ENCODE data around the gene GNG4.
"Not testable (repeated sequence)": the region's sequence is repeated elsewhere in the genome, so short reads cannot be mapped to it uniquely, and the experiment has no call there.

The GNG4 gene

DNA sequence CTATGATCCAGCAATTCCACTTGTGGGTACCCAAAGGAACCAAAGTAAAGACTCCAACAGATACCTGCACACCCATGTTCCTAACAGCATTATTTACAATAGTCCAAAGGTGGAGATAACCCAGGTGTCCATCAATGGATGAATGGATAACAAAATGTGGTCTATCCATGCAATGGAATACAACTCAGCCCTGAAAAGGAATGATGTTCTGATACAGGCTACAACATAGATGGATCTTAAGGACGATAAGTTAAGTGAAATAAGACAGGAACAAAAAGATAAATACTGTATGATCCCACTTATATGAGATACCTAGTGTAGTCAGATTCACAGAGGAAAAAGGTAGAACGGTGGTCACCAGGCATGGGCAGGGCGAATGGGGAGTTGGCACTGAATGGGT lies 69.7 kb downstream of the GNG4 start:
- DNase-seq, result no peak

DNA sequence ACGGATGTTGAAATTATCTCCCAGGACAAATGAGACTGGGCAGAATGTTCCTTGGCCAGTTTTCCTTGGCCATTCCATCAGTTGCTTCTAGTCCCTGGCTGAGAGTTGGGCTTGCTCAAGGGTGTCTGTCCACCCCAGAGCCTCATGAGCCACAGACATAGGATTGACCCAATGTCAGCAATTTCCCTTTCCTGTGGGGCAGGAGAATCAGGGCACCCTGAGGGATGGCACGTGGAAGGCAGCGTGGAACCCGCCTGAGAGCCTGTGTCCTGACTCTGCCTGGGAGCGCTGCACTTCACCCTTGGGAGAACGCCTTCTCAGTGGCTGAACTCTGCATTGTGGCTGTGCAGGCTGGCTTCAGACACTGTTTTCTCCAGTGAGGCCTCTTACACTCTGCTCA lies 74.0 kb downstream of the GNG4 start:
- DNase-seq, result no peak

DNA sequence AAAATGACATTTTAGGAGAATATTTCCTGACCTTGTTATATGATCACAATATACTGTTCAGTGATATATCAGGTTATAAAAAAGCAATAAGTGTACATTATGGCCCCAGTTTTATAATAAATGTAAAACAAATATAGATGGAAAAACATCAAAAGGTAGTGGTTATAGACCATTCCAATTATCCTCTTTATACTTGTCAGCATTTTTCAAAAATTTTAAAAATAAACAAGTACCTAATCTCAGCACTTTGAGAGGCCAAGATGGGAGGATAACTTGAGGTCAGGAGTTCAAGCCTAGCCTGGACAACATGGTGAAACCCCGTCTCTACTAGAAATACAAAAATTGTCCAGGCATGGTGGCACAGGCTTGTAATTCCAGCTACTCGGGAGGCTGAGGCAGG lies 75.7 kb downstream of the GNG4 start:
- no peak for DNase-seq

DNA sequence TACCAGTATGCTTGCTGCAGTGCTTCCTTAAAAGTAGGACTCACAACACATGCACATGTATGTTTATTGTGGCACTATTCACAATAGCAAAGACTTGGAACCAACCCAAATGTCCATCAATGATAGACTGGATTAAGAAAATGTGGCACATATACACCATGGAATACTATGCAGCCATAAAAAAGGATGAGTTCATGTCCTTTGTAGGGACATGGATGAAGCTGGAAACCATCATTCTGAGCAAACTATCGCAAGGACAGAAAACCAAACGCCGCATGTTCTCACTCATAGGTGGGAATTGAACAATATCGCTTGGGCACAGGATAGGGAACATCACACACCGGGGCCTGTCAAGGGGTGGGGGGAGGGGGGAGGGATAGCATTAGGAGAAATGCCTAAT lies 76.6 kb downstream of the GNG4 start:
- DNase-seq, result not testable (repeated sequence)

DNA sequence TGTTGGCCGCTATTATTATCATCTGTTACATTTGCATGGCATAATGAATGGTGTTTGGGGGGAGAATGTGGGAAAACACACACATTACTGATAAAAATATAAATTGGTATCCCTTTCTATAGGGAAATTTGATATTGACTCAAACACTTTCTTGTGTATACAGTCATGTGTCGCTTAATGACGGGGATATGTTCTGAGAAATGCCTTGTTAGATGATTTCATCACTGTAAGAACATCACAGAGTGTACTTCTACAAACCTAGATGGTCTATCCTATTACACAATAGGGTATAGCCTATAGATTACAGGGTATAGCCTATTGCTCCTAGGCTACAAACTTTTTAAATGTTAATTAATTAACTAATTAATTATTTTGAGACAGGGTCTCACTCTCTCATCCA lies 78.1 kb downstream of the GNG4 start:
- DNase-seq, result no peak

DNA sequence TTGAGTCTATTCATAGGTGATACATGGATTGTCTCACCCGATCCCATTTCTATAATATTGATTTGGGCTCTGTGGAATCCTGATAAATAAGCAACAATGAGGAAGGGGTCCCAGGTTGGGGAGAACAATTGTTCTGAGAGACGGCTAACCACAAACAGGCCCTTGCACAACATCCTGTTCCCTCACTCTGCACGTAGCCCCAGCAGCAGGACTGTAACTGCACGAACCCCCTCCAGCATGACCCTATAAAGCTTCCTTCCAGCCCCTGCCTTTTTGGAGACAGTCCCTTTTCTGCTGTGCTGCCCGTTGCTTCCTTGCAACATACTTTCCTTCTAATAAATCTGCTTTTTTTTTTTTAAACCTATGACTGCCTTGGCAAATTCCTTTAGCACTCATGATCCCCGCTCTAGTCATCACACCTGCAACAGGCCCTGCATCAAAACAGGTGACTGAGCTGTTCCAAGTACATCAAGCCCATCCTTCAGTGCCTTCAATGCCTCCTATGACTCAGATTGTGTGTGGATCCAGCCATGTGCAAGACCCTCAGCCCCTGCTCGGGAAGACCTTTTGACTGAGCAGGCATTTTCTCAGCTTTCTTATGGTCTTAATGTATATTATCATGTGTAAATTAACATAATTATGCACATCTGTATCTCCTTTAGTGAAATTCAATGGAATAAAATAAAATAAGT lies 81.6 kb downstream of the GNG4 start:
- DNase-seq, result no peak

DNA sequence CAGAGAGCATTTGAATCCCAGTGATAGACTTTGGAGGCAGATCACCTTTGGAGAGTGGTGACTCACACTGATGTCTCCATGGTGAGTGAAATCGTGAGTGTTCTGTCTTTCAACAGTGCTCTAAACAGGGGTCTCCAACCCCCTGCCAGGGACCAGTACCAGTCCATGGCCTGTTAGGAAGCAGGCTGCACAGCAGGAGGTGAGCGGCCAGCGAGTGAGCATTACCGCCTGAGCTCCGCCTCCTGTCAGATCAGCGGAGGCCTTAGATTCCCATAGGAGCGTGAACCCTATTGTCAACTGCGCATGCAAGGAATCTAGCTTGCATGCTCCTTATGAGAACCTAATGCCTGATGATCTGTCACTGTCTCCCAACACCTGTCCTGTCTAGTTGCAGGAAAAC lies 83.5 kb downstream of the GNG4 start:
- no peak for DNase-seq

DNA sequence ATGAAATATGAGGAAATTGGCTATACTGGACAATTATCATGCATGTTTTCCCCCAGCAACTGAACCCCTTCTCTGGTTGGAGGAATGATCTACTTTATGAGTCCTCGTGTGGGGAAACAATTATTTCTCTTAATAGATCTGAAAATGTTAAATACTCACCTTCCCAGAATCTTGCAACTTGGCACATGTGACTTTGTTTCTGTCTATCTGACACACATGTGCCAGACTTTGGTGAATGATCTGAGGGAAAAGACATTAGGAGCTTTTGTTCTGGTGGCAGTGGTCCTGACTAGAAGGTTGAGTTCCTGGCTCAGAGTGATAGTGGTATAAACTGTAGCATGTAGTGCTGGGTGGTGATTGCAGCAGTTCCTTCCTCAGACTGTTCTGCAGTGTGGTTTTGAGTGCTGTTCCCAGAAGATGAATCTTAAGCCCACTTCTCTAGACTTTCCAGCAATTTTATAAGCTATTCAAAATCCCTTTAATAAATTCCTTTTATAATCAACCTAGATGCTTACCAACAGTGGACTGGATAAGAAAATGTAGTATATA lies 86.0 kb downstream of the GNG4 start:
- DNase-seq, result no peak

DNA sequence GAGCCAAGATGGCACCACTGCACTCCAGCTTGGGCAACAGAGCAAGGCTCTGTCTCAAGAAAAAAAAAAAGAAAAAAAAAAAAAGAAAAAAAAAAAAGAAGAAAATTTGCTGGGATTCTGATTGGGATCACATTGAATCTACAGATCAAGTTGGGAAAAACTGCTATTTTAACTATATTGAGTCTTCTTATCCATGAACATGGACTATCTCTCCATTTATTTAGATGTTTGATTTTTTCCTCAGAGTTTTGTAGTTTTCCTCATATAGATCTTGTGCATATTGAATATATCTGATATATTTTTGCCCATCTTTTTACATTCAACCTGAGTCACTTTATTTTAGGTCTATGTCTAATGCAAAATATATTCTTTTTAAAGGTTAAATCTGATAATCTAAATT lies 87.0 kb downstream of the GNG4 start:
- no peak for DNase-seq

DNA sequence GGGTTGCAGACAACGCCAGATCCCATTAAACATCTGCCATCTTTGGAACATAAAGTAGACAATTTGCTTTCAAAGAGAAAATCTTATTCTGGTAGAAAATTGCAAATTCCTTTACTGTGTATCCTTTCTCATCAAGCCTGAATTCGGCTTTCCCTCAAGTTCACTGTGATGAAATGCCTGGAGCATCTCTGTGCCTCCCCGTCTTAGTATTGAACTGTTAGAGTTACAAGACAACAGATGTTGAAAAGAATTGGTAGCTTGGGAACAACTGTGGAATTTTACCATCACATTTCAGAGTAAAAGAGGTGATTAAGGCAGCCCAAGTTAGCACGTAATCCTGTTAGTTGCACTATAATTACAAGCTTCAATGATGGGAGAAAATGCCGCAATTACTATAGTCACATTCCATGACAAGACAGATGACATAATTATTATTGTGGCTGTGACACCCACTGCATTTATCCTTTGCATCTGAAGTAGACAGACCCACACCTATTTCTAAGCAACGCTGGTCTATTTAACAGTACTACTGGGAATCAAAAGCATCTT lies 90.9 kb downstream of the GNG4 start:
- no peak for DNase-seq

DNA sequence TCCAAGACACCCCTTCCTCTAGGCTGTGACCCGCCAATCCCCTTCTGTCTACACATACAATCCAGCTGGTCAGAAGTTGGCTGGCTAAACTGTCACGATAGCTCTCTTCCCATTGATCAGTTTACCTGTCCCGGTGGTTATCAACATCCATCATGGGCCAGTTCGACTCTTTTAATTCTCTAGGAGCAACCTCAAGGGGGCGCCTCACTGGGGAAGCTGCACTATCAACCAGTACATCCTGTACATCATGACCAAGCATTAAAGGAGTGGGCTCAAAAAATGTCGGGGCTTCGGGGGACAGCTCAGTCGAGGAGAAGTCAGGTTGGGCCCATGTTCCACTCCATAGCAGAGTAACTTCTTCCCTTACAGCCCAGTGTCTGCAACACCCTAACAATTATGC lies 92.1 kb downstream of the GNG4 start:
- peak in 1 of 2 donors; percentile 5 for DNase-seq

DNA sequence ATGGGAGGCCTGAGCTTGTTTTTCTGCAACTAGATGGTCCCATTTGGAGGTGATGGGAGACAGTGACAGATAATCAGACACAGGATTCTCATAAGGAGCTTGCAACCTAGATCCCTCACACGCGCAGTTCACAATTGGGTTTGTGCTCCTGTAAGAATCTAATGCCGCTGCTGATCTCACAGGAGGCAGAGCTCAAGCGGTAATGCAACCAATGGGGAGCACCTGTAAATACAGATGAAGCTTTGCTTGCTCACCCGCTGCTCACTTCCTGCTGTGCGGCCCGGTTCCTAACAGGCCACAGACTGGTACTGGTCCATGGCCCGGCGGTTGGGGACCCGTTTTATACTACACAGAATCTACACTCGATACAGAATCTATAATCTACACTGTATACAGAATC lies 92.8 kb downstream of the GNG4 start:
- no peak for DNase-seq

DNA sequence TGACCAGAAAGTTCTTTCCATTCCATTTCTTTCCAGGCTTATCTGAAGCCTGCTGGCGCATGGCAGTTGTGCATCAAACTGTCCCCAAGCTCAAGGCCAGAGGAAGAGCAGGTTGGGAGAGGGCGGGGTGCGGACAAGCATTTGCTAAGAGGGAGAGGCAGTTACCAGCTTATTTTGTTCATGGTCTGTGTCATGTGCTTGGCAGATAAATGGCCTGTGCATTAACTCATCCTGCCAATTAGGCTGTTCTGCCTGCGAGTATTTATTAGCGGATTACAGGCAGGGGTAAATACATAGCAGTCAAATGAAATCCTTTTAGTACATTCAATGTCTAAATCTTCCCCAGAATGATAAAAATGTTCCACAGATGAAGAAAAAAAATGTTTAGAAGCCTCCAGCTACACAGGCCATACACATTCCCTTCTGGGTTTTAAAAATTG lies 96.5 kb downstream of the GNG4 start:
- DNase-seq, result no peak

DNA sequence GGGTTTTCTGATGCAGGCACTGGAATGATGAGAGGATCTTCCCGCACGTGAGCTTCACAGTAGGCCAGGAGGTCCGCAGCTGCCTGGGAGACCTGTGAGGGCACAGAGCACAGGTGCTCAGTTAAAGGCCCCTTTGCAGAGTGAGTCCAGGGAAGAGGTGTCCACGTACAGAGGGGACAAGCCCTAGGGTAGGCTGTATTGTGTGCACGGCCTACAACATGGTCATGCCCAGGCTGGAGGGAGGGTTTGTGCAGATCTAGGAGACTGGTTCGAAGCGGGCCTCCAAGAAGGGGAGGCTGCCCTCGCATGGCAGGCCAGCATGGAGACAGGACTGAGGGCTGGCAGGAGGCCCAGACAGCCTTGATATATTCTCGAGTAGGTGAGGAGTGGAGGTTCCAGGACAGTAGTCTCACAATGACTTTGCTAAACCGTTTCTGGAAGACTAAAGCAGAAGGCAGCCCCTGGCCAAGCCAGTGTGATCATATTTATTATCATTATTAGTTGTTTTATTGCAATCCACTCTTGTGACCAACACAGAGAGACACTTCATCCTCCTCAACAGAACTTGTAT lies 97.4 kb downstream of the GNG4 start:
- no peak for DNase-seq

DNA sequence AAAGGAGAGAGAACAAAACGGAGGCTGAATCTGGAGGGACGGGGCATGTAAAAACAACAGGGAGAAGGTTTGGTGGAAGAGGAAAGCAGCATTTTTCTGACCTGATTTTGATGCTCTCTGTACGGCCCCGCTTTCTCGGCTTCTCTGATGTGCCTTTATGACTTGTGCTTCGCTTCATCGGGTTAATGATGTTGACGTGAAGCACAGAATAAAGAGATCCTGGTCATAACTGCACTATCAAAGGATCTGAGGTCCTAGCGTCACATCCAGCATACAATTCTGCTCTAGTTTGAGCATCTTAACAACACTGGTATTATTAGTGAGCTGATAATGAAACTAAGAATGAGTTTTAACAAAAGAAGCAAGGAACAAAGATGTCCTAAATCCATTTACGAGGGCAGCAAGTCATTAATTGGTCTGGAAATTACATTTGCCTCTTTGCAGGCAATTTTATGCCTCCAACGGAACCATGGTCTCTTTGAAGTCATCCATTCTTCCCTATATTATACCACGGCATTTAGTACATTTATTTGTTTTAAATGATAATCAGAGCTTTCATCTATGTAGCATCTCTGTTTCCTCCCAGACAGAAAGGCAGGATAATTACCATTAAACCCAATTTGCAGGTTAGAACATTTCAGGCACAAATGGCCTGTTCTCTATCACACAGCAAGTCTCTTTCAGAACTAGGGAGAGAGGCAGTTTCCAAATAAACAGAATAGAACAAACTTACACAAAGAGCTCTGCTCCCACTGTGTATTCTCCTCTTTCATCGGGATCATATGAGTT lies 100.0 kb downstream of the GNG4 start:
- no peak for DNase-seq

DNA sequence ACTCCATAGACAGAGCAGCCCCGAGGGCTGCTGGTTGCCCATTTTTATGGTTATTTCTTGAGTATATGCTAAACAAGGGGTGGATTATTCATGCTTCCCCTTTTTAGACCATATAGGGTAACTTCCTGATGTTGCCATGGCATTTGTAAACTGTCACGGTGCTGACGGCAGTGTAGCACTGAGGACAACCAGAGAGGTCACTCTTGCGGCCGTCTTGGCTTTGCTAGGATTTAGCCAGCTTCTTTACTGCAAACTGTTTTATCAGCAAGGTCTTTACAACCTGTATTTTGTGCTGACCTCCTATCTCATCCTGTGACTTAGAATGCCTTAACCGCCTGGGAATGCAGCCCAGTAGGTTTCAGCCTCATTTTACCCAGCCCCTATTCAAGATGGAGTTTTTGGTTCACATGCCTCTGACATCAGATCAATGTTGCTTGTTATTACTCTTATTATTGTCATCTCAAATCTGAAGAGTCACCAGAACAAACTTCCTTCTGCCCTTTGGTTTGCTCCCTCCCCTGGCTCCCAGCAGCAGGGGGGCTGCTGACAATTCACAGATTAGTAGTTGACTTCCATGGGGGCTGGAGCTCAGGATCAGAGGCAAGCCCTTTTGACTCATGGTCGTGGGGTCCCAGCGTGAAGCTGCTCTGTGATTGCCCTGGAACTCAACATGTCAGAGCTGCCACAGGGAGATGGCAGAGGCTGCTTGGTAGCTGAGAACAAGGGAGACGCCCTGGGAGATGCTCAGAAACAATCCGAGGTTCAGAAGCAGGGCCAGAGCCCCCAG lies 103.0 kb downstream of the GNG4 start:
- DNase-seq, result not testable (repeated sequence)

DNA sequence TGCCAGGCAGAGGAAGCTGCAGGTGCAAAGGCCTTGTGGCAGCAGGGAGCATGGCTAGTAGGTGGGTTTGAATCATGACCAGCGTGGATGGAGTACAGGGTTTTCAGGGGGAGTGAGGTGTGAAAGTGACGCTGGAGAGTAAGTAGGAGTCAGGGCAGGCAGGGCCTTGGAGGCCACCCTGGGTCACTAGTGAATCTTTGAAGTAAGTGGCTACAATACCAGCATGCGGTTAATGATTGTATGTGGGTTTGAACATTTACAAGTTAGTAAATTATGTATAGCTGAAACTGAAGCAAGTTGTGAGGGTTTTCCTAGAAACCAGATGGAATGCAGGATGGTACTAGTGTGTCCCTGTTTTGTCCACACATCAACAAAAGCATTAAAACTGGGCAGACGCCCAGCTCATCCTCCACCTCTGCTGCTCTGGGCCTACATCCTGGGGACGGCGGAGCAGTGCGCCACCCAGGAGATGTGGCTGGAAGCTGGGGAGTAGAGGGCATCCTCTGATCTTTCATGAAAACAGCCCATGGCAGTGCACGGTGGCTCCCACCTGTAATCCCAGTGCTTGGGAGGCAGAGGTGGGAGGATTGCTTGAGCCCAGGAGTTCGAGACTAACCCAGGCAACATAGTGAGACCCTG lies 104.2 kb downstream of the GNG4 start:
- DNase-seq, result no peak

DNA sequence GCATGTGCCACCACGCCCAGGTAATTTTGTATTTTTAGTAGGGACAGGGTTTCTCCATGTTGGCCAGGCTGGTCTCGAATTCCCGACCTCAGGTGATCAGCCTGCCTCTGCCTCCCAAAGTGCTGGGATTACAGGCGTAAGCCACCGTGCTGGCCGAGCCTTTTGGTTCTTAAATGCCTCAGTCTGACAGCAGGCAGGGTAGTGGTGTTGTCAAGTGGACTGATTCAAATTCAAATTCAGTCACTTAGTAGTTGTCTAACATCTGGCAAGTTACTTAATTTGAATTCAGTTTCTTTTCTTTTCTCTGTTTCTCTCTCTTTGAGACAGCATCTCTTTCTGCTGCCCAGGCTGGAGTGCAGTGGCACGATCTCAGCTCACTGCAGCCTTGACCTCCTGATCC lies 106.7 kb downstream of the GNG4 start:
- not testable (repeated sequence) for DNase-seq

DNA sequence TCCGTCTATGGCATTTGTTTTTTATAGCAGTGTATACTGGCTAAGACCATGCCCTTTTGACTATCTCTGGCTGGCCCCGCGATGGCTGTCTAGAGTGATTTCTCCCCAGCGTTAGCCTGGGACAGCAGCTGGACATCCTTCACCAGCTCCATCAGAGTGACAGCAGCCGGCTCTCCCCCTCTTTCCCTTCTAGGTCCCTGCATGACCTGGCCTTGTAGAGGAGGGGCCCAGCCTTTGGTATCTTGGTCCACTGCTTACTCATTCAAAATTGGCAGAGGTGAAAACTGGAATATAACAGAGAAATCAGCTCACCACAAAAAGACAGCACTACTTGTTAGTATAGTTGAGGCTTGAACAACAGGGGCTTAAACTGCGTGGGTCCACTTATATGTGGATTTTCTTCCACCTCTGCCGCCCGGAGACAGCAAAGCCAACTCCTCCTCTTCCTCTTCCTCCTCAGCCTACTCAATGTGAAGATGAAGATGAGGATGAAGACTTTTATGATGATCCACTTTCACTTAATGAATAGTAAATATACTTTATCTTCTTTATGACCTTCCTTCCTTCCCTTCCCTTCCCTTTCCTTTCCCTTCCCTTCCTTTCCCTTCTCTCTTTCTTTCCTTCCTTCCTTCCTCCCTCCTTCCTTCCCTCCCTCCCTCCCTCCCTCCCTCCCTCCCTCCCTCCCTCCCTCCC lies 116.0 kb downstream of the GNG4 start:
- DNase-seq, result no peak

DNA sequence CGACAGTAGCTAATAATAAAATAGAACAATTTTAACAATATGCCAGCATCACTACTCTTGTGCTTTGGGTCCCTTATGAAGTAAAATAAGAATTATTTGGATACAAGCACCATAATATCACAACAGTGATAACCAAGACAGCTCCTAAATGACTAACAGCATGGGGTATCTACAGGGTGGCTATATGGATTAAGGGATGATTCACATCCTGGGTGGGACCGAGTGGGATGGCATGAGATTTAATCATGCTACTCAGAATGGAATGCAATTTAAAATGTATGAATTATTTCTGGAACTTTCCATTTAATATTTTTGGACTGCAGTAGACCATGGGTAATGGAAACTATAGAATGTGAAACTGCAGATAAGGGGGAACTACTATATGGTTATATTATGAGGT lies 117.2 kb downstream of the GNG4 start:
- no peak for DNase-seq

DNA sequence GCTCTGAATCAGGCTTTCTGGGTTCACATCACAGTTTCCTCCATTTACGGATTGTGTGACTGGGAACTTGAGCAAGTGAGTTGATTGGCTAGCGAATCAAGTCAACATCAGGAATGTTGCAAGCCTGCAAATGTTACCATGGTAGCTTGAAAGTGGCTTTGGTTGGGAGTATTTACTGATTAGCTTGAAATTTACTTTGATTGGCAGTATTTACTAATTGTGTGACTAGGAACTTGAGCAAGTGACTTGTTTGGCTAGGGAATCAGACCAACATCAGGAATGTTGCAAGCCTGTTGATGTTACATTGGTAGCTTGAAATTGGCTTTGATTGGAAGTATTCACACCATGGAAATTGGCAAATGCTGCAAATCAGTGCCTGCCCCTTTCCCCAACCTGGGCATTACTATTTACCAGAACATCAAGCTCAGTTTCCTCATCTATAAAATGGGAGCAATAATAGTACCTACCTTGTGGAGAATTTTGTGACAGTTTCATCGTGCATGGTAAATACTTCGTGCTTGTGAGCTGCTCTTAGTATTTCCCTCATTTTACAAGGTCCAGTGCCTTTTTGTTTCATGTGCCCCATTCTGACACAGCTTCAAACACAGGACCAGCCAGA lies 122.3 kb downstream of the GNG4 start:
- DNase-seq, result no peak

Measured in activated CD4-positive, alpha-beta T cell treated with anti-CD3 and anti-CD28 coated beads for 4 hours (primary cell).